Endothelial cell of hepatic sinusoid (primary cell): ENCODE measurements around the gene SUMF1.

Experiments used
- in situ Hi-C: cut with HindIII; loops from 2 replicates; pipeline ENCODE4 v1.10.0; 2017; ENCODE audit warnings: low sequenced_read_pairs

SUMF1 gene

DNA sequence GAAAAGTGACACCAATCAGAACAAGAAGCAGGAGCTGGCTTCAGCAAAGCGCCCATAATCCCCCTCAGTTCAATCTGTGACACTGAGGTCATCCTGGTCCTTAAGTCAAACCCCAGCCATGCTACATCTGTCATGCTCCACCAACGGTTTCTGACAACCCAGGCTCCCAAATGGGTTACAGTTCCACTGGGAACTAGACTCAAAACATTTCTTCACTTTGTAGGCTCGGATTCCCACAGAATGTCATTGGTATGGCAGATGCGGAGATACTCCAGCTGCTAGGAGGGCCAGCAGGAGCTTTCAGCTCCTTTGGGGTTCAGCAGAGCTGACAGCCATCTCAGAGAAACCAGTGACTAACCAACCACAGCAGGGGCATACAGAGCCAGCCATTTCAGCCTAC lies 48.9 kb downstream of the SUMF1 start:
- in situ Hi-C loops, result no loop called here

DNA sequence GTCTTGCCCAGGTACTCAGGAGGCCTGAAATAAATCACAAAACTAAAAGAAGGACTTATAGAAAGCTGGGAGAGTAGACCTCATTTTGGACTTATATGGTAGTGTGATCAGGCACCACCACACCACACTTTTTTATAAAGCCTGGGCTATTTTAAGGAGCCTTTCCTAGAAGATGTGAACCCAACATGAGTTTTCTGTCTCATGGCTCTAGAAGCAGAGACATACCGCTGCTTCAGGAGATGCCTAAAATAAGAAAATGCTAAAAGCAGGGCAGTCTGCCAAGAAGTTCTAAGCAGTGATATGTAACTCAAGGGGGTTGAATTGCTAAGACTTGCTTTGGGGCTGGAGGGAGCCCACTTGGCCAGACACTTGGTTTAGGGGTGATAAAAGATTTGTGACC lies 49.6 kb downstream of the SUMF1 start:
- in situ Hi-C loops, result no loop called here

DNA sequence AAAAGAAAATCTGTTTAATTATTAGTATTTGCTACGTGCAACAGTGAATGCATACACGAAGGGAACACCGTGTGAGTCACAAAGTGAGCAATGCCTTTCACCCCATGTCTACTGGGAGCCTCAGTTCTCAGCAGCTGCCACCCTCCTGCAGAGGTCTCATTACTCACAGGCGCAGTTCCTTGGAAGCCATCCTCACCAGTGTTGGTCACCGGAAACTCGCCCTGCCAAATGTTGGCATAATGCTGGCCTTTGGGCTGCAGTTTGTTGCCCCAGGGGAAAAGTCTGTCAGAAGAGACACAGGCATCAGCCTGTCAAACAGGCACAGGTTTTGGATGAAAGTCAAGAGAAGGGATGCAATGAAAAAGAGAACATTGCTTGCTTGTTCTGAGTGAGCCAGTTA lies 50.1 kb downstream of the SUMF1 start:
- in situ Hi-C loops, result no loop called here

DNA sequence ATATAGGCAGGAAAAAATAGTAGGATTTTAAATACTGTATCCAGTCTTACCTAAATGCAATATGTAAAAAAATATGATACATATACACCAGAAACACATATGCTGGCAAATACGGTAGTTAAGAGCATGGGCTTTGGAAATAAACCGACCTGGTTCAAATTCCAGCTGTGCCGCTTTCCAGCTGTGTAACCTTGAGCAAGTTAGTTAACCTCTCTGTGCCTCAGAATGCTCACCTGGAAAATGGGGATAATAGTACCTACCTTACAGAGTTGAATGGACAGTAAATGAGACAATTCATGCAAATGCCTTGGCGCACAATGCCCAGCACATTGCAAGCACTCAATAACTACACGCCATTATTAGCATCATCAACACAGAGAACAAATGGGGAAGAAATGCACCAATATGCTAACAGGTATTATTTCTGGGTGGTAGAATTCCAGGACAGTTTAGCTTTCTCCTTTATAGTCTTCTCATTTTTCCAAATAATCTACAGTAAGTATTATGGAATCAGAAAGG lies 50.6 kb downstream of the SUMF1 start:
- in situ Hi-C loops, result no loop called here

DNA sequence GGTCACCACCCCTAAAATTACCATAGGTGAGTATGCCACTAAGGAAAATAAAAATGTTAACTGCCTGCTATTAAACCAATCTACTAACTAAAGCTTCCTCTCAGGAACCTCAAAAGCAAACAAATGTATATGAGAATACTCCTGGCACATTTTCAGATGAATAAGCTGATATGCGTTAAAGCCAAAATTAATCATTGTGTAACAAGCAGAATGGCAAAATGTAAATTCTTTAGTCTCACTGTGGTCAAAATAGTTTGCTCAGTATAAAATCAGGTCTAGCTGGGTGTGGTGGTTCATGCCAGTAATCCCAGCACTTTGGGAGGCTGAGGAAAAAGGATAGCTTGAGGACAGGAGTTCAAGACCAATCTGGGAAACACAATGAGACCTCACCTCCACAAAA lies 53.6 kb downstream of the SUMF1 start:
- in situ Hi-C loops, result no loop called here

DNA sequence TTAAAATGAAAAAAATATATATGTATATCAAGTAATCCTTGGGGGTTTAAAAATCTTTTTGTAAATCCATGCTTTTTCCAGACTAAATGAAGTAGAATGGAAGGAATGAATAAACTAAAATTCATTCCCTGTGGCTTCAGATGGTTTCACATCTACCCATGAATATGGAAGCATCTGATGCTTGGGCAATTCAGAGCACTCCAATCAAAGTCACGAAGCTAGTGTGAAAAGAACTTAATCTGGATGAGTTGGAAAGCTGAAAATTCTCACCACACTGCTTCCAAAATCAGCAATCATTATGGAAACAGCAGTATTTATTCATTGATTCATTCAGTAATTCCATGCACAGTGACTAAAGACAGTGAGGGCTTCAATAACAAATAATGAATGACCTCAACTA lies 55.2 kb downstream of the SUMF1 start:
- in situ Hi-C loops, result no loop called here

DNA sequence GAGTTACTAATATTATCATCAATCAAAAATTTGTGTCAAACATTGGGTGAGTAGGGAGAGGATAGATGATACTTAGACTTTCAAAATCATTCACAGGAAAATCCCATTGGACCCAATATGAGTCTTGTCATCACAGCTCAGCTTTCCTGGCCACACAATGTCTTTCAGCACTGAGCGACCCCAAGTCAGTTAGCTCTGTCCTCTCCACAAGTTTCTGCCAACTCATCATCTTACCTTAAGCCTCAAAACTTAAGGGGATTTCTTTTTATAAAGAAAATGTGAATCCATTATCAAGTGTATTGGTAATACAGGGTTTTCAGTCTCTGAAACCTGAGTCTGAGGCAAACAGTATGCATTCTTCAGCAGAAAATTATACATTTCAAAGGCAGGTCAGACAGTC lies 55.8 kb downstream of the SUMF1 start:
- in situ Hi-C loops, result no loop called here

DNA sequence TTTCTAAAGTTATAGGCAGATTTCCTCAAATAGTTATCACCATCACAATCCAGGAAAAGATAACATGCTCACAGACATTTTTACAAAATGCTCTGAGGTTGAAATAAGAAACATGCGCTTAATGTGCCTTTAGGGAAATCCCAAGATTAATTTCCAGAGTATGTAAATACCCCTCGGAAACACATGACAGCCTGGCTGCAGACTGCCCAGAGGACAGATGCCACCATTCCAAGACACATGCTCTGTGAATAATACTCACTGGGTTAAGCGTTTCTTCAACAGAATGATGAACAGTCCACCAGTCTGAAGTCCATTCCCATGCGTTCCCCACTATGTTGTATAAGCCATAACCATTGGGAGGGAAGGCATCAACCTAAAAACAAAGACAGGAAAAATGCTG lies 56.5 kb downstream of the SUMF1 start:
- in situ Hi-C loops, result no loop called here

DNA sequence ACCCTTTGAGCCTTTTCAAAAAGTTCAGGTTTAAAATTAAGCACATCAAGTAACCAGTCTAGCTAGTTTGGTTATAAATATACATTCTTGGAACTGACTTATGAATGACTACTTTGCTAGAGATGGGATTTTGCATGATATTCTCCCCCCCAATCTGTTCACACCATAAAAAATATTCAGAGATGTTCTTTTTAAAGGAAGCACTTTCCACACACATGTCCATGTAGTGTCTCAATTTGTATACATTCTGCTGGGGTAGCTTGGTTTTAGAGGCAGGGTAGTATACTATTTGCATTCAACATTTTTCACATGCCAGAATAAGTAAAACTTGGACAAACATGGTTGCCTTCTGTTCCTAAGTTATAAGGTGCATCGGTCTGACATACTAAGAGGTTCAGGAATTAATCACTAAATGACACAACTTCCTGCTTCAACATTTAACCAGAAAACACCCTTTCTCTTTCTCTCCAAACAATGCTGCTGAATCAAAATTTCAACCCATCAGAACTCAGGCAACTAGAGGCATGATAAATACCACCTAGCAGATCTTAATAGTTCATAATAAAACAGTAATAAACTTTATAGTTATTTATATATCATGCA lies 57.0 kb downstream of the SUMF1 start:
- in situ Hi-C loops, result no loop called here

DNA sequence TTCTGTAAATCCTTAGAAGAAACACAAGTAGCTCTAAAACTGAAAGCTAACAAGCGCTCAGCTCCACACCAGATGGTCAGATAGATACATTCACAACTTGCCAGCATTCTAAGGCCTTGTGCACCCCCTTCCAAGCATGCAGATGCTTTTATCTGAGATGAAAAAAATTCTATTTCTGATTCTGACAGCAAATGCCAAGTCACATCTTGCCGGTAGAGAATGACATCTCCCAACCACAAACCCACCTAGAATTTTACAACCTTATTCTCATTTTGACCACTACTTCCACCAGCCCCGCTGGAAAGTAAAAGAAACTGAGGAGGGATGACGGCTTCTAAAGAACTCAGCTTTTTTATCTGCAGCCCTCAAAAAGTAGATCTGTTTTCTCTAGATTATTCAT lies 57.7 kb downstream of the SUMF1 start:
- in situ Hi-C loops, result no loop called here

DNA sequence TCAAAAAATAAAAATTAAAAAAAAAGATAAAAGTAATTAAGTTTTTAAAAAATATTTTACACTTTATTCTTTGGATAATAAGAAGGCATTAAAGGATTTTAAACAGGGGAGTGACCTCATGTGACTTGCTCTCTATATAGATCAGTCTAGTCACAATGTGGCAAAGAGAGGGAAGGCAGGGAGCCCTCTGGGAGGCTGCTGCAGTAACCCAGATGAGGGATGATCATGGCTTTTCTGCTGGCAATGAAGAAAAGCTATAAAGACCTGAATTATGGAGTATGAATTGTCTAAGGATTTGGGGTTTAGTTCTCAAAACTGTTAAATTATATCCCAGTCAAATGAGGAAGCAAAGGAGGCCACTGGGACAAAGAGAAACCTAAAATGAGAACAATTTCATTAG lies 58.1 kb downstream of the SUMF1 start:
- in situ Hi-C loops, result no loop called here

DNA sequence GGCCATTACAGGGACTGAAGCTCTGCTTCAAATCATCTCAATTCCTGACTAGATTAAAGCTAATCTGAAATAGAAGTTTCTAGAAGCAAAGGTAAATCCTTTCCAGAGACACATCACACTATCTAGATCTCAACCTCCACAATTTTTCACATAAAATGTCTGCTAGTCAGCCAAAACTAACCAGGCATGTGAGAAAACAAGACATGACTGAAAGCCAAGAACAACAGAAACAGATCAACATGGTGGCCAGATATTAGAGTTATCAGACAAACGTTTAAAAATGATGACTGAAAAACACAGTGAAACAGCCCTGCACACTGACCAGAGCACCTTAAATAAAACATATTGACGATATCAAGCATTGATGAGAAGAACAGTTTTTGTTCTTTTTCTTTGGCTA lies 59.1 kb downstream of the SUMF1 start:
- in situ Hi-C loops, result no loop called here

DNA sequence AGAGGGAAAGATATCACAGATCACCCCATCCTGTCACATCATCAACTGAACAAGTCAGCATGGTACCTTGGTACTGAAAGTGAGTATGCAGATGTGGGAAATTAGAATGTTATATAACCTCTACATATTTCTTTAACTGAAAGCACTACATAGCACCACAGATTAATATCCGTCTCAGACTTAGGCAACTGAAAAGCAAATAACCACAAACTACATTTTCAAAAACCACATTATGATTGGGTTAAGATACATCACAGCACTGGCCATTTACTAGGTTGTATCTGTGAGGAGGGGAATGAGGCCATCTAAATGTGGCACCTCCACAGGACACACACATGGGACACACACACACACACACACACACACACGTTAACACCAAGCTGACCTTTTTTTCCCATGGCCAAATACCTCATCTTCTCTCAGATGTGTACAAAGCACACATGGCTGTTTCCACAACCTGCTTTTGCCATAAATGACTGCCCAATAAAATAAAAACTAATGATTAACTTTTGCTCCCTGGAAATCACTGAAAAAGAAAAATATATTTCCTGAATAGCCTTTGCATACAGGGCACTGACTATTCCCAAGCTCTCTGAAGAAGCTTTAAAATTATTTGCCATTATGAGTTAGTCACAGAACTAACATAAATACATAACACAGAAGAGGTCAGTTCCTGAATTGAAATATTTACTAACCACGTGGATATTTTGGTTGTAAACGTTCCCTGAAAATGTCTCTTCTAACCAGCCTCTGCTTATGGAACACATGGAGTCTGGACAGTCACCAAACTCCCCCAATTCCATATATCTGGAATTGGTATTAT lies 60.1 kb downstream of the SUMF1 start:
- in situ Hi-C loops, result no loop called here

DNA sequence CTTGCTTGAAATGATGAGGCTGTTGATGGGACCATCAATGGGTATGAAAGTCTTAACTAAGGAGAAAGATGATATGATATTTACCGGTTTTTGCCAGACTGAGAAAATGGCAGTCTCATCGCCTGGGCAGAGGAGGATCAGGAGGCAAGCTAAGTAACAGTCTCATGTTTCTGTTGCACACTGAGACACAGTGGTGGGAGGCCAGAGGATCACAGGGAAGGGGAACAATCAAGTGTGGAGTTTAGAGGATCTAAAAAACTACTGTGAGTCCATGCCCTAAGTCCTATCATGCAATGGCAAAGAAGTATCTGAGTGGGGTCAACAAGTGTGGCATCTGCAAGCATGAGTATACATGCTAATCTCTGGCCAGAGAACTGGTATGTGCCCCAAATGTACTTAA lies 62.2 kb downstream of the SUMF1 start:
- in situ Hi-C loops, result no loop called here

DNA sequence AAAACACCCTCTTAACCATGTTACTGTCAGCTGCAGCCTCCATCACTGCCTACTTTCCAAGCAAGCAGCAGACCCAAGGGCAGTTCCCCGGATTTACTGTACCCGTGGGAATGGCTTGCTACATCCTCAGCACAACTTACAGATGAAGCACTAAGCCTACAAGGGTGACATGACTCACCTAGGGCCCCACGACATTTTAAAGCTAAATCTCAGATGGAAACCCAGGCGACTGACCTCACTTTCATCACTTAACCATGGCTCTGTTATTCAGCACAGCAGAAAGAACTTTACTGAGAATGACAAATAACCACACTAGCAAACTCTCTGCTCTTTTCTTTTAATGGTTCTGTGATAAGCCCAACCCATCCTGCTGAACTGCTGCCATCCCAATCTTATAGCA lies 65.6 kb downstream of the SUMF1 start:
- in situ Hi-C loops, result no loop called here

DNA sequence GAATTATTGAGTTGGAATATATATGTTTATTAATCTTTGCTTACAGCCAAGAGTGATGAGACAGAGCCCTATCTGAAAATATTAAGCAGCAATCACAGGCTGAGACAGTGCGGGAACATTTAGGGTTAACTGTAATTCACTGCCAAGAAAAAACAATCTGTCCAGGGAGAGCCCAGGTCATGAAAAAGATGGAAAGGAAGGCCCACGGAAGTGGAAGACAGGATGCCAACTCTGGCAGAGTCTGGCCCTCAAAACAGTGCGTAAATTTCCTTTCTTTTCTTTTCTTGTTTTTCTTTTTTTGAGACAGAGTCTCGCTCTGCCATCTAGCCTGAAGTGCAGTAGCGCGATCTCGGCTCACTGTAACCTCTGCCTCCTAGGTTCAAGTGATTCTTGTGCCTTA lies 67.6 kb downstream of the SUMF1 start:
- in situ Hi-C loops, result loop anchor here (5.0 kb wide), 1 partner anchor 93 kb away; the partner anchor contains the start of gene ITPR1

DNA sequence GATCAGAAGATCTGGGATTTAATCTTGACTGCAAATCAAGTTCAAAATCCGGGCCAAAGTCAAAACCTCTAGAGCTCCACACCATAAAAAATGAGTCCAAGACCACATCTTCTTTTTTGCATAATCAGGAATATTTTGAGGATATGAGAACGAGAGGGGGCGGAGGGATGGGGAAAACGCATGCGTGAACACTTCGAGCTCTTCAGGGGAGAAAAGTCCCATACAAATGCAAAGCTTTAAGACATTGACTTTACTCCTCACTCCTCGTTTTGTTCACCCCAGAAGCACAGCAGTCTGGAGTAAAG lies 68.2 kb downstream of the SUMF1 start:
- in situ Hi-C loops, result loop anchor here (5.0 kb wide), 1 partner anchor 93 kb away; the partner anchor contains the start of gene ITPR1

DNA sequence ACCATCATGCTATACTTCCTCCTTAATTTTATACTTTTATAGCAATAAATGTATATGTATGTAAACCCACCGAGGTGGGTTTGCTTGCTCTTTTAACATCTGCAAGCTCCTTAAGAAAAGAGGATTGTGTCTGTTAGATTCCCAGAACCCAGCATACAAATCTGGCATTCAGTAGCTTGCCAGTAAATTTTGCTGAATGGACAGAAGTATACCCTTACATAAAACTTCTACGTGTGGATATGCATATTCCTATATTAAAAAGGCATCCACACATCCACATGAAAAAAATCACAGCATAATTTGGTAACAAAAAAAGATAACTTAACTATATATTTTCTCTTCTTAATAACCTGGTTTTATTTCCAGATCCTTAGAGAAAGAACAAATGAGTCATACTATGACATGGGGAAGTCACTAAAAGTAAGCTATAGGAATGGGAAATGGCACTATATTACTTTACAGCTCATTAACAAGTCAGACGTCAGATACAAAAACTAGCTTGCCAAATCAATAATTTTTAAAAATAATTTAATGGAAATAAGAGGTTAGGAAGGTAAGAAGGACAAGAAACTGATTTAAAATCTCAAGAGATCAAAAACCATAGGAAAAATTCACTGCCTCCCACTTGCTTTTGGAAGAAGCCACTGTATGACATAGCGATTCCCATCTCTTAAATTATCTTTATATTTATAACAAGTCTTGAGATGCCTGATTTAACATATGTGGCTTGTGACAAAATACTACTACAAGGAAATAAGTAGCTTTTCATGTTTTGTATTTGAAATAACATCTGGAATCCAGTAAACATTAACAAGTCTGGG lies 68.7 kb downstream of the SUMF1 start:
- in situ Hi-C loops, result loop anchor here (5.0 kb wide), 1 partner anchor 94 kb away; the partner anchor contains the start of gene ITPR1

DNA sequence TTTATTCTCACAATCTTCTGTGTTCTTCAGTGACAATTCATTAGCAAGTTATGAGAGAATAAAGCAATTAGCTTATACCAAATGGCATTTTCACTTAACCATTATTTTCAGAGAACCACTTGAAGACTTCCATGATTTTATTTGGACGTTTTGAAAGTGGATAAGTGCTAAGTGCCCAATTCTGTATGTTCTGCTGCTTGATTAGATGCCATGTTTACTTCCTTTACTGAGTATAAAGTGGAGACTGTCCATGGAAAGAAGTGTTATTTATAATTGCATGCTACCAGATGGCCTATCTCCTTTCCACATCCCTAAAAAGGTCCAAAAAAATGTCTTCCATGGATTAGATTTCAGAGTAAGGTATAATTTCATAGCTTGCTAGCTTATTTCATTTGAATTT lies 69.6 kb downstream of the SUMF1 start:
- in situ Hi-C loops, result loop anchor here (5.0 kb wide), 1 partner anchor 95 kb away; the partner anchor contains the start of gene ITPR1

DNA sequence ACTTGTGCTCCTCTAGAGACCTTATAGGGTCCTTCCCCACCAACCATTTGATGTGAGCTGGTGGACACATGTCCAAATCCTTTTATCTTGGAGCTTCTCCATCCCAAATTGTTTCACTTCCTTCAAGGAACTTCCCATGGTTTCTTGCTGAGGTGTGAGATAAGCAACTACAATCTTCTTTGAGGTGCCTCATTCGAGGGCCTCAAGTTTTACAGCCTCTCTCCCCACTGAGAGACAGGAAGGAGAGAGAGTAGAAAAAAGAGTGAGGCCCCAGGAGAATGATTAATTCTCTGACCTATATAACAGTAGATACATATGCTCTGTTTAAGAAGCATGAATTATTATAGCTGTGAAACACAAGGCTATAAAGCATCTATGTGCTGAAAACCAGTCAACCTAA lies 70.5 kb downstream of the SUMF1 start:
- in situ Hi-C loops, result loop anchor here (5.0 kb wide), 1 partner anchor 96 kb away; the partner anchor contains the start of gene ITPR1

DNA sequence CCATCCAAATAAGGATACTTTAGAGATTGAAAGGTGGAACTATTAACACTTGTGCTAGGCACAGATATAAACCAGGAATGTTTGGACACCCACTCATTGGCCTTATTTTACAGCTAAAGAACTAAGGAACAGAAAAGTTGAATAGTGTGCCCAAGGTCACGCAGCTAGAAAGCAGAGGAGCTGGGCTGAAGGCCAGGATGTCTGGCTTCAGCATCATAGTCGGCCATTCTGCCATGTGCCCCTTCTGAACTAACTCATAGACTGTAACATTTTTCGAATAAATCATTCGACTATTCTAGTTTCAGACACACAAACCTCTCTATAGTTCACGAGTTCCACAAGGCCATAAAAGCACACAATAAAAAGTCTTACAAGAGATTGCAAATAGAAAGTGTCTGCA lies 71.1 kb downstream of the SUMF1 start:
- in situ Hi-C loops, result loop anchor here (5.0 kb wide), 1 partner anchor 96 kb away; the partner anchor contains the start of gene ITPR1
